ENCODE results near the gene OBSL1. TPM values are rescaled to one million over a fixed set of nuclear protein-coding genes. Genes with fewer than 3 reads are reported as not detected.

The OBSL1 gene
- total RNA-seq, 2 donors from 2014 or later = 0.83 to 1.3 TPM

Other genes starting within 250 kb of the OBSL1 start
- not detected for gene RESP18, start 238.8 kb downstream of the OBSL1 start, total RNA-seq
- 10 to 100 TPM; 61.5 to 71.0 TPM for gene DNPEP, start 183.6 kb downstream of the OBSL1 start, total RNA-seq
- gene DES, start 153.2 kb downstream of the OBSL1 start, total RNA-seq = under 1 TPM in 1 of 2 donors, not detected in 1; 0.10 TPM
- gene SPEG, start 136.7 kb downstream of the OBSL1 start, total RNA-seq = 1 to 10 TPM; 4.8 to 6.9 TPM
- 10 to 100 TPM; 39.4 to 47.3 TPM for gene GMPPA, start 72.6 kb downstream of the OBSL1 start, total RNA-seq
- under 1 TPM; 0.19 to 0.30 TPM for gene ASIC4, start 57.1 kb downstream of the OBSL1 start, total RNA-seq
- gene CHPF, start 27.7 kb downstream of the OBSL1 start, total RNA-seq = 10 to 100 TPM; 24.7 to 25.5 TPM
- gene TMEM198, start 27.5 kb downstream of the OBSL1 start, total RNA-seq = 1 to 10 TPM; 4.5 to 5.3 TPM
- not detected for gene INHA, start 771 bp upstream of the OBSL1 start, total RNA-seq
- 10 to 100 TPM; 27.0 to 27.8 TPM for gene STK11IP, start 26.3 kb upstream of the OBSL1 start, total RNA-seq
- not detected for gene SLC4A3, start 56.1 kb upstream of the OBSL1 start, total RNA-seq